Measurements from ENCODE around the gene ELN. TPM values are rescaled to one million over a fixed set of nuclear protein-coding genes. Genes with fewer than 3 reads are reported as not detected.

ELN gene
- polyA plus RNA-seq, 4 donors: 1.3 to 87.5 (median 13.2) TPM

DNA sequence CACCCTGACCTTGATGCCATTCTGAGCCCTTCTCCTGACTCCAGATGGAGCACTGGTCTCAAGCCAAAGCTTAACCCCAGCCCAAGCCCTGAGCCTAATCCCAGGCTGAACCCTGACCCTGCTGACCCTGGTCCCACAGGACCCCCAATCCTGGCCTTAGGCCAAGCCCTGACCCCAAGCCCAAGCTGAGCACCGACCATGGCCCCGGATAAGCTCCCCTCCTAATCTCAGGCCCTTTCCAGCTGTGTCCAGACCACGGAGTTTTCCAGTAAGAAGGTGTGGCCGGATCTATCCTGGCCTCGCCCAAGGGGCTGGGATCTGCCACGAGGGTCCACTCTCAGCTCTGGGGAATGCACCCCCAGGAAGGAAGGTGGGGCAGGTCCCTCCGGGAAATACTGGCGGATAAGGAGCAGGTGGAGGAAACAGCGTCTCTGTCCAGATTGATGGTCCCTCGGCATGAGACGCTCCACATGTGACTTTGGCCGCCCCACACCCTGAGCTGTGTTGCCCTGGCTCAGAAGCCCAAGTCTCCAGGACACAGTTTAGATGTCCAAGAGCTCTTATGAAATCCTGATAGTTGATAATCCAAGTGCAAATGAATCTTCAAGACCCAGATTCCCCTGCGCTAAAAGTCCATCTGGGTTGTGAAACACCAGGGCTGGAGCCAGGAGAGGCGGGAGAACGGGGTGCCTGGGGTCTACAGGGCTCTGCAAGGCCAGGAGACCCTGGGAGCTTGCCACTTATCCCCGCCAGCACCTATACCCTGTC, 10.4 kb downstream of the ELN start:
- WGBS, 3 donors: 62 to 65% (median 63%) methylated on average over 16 of the region's 16 CpGs
- no peak for DNase-seq
- FAIRE-seq: no peak
- Histone ChIP-seq H3K9me3 (ENCODE audit: control insufficient read depth in 2 of 2, insufficient read depth in 1 of 2, low read depth in 1 of 2, low read length in 1 of 2) (no peaks in the 10 kb centered on the region), H3K27me3 (ENCODE audit: control insufficient read depth in 3 of 3, insufficient read depth in 3 of 3, low read length in 3 of 3) (peaks cover 0 to 4% (median 0%) of the 10 kb centered on the region in 3 donors), H3K4me3 (ENCODE audit: low read depth in 1 of 3, low read length in 3 of 3) (no peak overlapping the region), H3K4me1 (ENCODE audit: control insufficient read depth in 3 of 3, insufficient read depth in 2 of 3, low read depth in 1 of 3, low read length in 2 of 3) (no peaks in the 10 kb centered on the region), H3K36me3 (ENCODE audit: control insufficient read depth in 3 of 3, insufficient read depth in 2 of 3, low read depth in 1 of 3, low read length in 3 of 3) (peaks cover 0 to 22% (median 0%) of the 10 kb centered on the region in 3 donors), H3K27ac (ENCODE audit: low read depth in 1 of 3, low read length in 2 of 3) (peak overlapping the region in 1 of 3 donors; percentile 29)

DNA sequence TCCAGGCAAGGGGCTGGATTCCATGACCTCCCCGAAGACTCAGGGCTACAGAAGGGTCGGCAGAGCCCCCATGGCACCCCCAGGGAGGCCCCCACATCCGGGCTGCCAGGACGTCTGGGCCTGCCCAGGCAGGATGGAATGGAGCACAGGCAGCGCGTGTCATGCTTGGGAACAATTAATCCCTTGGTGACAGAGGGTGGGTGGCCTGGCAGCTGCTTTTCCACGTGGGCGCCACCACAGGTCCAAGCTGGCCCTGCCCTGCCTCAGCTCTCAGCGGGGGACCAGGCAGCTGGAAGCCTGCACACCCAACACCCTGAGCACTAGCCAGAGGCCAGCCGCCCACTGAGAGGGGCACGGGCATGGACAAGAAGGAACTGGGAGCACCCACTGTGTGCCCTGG, 11.4 kb downstream of the ELN start:
- DNase-seq: no peak
- 75 to 82% (median 82%) methylated on average over 10 to 11 of the region's 11 CpGs for WGBS, 3 donors
- Histone ChIP-seq H3K27ac (ENCODE audit: low read depth in 1 of 3, low read length in 2 of 3) (no peak overlapping the region), H3K36me3 (ENCODE audit: control insufficient read depth in 3 of 3, insufficient read depth in 2 of 3, low read depth in 1 of 3, low read length in 3 of 3) (peaks cover 0 to 22% (median 0%) of the 10 kb centered on the region in 3 donors), H3K4me1 (ENCODE audit: control insufficient read depth in 3 of 3, insufficient read depth in 2 of 3, low read depth in 1 of 3, low read length in 2 of 3) (no peaks in the 10 kb centered on the region), H3K27me3 (ENCODE audit: control insufficient read depth in 3 of 3, insufficient read depth in 3 of 3, low read length in 3 of 3) (peaks cover 0 to 4% (median 0%) of the 10 kb centered on the region in 3 donors), H3K9me3 (ENCODE audit: control insufficient read depth in 2 of 2, insufficient read depth in 1 of 2, low read depth in 1 of 2, low read length in 1 of 2) (no peaks in the 10 kb centered on the region), H3K4me3 (ENCODE audit: low read depth in 1 of 3, low read length in 3 of 3) (no peak overlapping the region)
- no peak for FAIRE-seq

DNA sequence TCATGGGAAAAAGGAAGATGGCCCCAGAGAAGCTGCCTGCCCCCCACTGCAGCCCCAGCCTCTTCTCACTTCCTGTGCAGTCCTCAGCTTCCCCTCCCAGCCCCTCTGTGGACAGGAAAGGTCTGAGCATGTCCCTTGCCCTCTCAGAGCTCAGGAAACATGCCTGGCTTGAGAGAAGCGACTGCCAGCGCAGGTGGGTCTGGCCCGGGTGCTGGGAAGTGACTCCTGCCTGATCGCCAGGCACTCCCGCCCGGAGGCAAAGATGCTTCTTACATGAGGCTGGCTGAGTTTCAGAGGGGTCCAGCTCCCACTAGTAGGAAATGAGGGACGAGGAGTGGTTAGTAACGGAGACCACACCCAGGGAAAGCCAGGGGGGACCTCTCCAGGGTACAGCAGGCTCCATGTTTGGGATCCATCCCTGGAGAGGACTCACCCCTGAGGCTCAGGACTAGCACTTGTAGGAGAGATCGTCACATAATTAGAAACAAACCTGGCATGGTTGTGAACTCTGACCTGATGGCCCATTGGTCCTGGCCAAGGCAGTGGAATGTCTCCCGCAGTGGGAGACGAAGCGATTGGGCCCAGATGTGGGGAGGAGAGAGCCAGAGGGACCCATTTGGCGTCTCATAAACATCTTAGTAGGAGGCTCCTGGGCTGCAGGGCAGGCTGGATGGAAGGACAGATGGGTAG, 12.3 kb downstream of the ELN start:
- no peak overlapping the region for H3K4me3 ChIP-seq (ENCODE audit: low read depth in 1 of 3, low read length in 3 of 3)
- H3K9me3 ChIP-seq (ENCODE audit: control insufficient read depth in 2 of 2, insufficient read depth in 1 of 2, low read depth in 1 of 2, low read length in 1 of 2): no peaks in the 10 kb centered on the region
- 73 to 81% (median 75%) methylated on average over 13 of the region's 13 CpGs for WGBS, 3 donors
- H3K27me3 ChIP-seq (ENCODE audit: control insufficient read depth in 3 of 3, insufficient read depth in 3 of 3, low read length in 3 of 3): peaks cover 0 to 4% (median 0%) of the 10 kb centered on the region in 3 donors
- H3K4me1 ChIP-seq (ENCODE audit: control insufficient read depth in 3 of 3, insufficient read depth in 2 of 3, low read depth in 1 of 3, low read length in 2 of 3): no peaks in the 10 kb centered on the region
- no peak for FAIRE-seq
- peaks cover 0 to 22% (median 0%) of the 10 kb centered on the region in 3 donors for H3K36me3 ChIP-seq (ENCODE audit: control insufficient read depth in 3 of 3, insufficient read depth in 2 of 3, low read depth in 1 of 3, low read length in 3 of 3)
- no peak for DNase-seq
- no peak overlapping the region for H3K27ac ChIP-seq (ENCODE audit: low read depth in 1 of 3, low read length in 2 of 3)

DNA sequence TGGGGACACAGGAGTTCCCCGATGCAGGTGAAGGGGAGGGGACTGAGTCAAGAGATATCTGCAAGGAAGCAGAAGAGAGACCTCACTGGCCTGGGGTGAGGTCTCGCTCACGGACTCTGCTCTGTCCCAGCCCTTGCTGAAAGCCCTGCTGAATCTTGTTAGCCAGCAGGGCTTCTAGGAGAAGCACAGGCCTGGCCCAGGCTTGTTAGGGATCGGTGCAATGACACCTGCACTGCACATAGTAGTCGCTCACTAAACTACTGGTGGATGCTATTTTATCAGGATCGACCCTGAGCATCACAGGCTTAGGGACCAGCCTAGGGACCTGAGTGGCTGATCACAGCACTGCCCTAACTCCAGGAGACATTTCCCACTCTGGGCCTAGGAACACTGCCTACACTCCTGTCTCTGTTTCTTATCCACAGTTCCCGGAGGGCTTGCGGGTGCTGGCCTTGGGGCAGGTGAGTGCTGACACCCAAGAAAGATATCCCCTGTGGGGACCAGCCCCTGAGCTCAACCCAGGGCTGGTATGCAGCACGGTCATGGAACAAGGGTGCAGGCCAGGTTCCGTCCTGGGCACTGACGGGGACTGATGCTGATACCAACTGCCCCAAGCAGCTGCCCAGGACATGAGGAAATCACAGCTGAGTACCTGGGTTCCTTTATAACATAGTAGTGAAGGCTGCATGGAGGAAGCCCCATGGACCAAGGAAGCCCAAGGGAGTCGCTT, 13.0 kb downstream of the ELN start:
- H3K27me3 ChIP-seq (ENCODE audit: control insufficient read depth in 3 of 3, insufficient read depth in 3 of 3, low read length in 3 of 3): peaks cover 0 to 4% (median 0%) of the 10 kb centered on the region in 3 donors
- FAIRE-seq: no peak
- WGBS, 3 donors: 92 to 96% (median 93%) methylated on average over 12 of the region's 12 CpGs

DNA sequence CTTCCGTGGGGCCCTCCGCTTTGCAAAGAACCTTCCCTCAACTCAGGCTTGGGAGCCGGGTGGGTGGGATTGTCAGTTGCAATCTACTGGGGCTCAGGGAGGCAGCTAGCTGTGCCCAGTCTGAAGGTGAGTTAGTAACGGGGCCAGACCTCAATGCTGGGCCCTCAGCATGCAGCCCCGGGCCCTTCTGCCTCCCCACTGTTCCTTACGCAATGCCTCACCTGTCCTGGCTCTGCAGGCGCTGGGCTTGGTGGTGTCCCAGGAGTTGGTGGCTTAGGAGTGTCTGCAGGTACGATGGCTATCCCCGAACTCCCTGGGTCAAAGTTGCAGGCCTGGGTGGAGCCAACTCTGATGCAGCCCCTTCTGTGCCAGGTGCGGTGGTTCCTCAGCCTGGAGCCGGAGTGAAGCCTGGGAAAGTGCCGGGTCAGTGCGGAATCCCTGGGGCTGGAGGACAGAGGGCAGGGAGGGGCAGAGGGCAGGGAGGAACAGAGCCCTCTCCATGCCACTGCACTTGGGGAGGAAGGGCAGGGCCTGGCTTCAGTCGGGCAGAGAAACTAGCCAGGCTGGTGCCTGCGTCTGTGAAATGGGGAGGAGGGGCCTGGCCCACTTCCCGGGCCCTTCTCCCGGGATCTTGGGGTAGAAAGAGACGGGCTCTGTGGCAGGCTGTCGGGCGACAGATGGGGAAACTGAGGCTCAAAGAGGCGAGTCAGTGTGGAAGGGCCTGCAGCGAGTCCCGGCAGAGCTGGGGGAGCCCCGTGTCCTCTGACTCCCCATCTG, 15.0 kb downstream of the ELN start:
- no peak overlapping the region for H3K27ac ChIP-seq (ENCODE audit: low read depth in 1 of 3, low read length in 2 of 3)
- WGBS, 3 donors: 69 to 78% (median 70%) methylated on average over 24 of the region's 24 CpGs

More for the DNA sequence above, 13.0 kb downstream of the ELN start:
- no peak for DNase-seq
- no peaks in the 10 kb centered on the region for H3K4me1 ChIP-seq (ENCODE audit: control insufficient read depth in 3 of 3, insufficient read depth in 2 of 3, low read depth in 1 of 3, low read length in 2 of 3)
- no peak overlapping the region for H3K4me3 ChIP-seq (ENCODE audit: low read depth in 1 of 3, low read length in 3 of 3)
- H3K27ac ChIP-seq (ENCODE audit: low read depth in 1 of 3, low read length in 2 of 3): no peak overlapping the region
- peaks cover 0 to 23% (median 0%) of the 10 kb centered on the region in 3 donors for H3K36me3 ChIP-seq (ENCODE audit: control insufficient read depth in 3 of 3, insufficient read depth in 2 of 3, low read depth in 1 of 3, low read length in 3 of 3)
- no peaks in the 10 kb centered on the region for H3K9me3 ChIP-seq (ENCODE audit: control insufficient read depth in 2 of 2, insufficient read depth in 1 of 2, low read depth in 1 of 2, low read length in 1 of 2)

DNA sequence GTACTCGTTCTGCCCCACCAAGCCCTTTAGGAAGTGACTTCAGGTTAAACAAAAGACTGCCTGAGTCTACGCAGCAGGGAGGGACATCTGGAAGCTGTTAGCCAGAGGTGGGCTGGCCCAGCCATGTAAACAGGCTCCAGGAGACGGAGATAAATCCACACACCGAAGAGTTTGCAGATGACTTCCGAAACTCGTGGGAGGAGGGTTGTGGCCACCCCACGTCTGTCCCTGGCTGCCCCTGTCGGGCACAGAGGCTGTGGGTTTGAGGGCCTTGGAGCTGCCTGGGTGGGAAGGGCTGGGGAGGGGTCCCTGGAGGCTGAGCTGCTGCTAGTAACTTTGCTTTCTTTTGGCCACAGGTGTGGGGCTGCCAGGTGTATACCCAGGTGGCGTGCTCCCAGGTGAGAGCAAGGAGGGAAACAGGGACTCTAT, 15.6 kb downstream of the ELN start:
- Histone ChIP-seq H3K4me3 (ENCODE audit: low read depth in 1 of 3, low read length in 3 of 3) (no peak overlapping the region), H3K9me3 (ENCODE audit: control insufficient read depth in 2 of 2, insufficient read depth in 1 of 2, low read depth in 1 of 2, low read length in 1 of 2) (no peaks in the 10 kb centered on the region), H3K4me1 (ENCODE audit: control insufficient read depth in 3 of 3, insufficient read depth in 2 of 3, low read depth in 1 of 3, low read length in 2 of 3) (no peaks in the 10 kb centered on the region), H3K27me3 (ENCODE audit: control insufficient read depth in 3 of 3, insufficient read depth in 3 of 3, low read length in 3 of 3) (no peaks in the 10 kb centered on the region), H3K27ac (ENCODE audit: low read depth in 1 of 3, low read length in 2 of 3) (no peak overlapping the region), H3K36me3 (ENCODE audit: control insufficient read depth in 3 of 3, insufficient read depth in 2 of 3, low read depth in 1 of 3, low read length in 3 of 3) (peaks cover 0 to 22% (median 0%) of the 10 kb centered on the region in 3 donors)
- FAIRE-seq: no peak
- WGBS, 3 donors: 67 to 79% (median 74%) methylated on average over 9 of the region's 9 CpGs
- DNase-seq: no peak

More for the DNA sequence above, 15.0 kb downstream of the ELN start:
- Histone ChIP-seq H3K4me3 (ENCODE audit: low read depth in 1 of 3, low read length in 3 of 3) (no peak overlapping the region), H3K4me1 (ENCODE audit: control insufficient read depth in 3 of 3, insufficient read depth in 2 of 3, low read depth in 1 of 3, low read length in 2 of 3) (no peaks in the 10 kb centered on the region), H3K36me3 (ENCODE audit: control insufficient read depth in 3 of 3, insufficient read depth in 2 of 3, low read depth in 1 of 3, low read length in 3 of 3) (peaks cover 0 to 24% (median 0%) of the 10 kb centered on the region in 3 donors), H3K9me3 (ENCODE audit: control insufficient read depth in 2 of 2, insufficient read depth in 1 of 2, low read depth in 1 of 2, low read length in 1 of 2) (no peaks in the 10 kb centered on the region), H3K27me3 (ENCODE audit: control insufficient read depth in 3 of 3, insufficient read depth in 3 of 3, low read length in 3 of 3) (peaks cover 0 to 3% (median 0%) of the 10 kb centered on the region in 3 donors)
- DNase-seq (no peak), FAIRE-seq (no peak)

DNA sequence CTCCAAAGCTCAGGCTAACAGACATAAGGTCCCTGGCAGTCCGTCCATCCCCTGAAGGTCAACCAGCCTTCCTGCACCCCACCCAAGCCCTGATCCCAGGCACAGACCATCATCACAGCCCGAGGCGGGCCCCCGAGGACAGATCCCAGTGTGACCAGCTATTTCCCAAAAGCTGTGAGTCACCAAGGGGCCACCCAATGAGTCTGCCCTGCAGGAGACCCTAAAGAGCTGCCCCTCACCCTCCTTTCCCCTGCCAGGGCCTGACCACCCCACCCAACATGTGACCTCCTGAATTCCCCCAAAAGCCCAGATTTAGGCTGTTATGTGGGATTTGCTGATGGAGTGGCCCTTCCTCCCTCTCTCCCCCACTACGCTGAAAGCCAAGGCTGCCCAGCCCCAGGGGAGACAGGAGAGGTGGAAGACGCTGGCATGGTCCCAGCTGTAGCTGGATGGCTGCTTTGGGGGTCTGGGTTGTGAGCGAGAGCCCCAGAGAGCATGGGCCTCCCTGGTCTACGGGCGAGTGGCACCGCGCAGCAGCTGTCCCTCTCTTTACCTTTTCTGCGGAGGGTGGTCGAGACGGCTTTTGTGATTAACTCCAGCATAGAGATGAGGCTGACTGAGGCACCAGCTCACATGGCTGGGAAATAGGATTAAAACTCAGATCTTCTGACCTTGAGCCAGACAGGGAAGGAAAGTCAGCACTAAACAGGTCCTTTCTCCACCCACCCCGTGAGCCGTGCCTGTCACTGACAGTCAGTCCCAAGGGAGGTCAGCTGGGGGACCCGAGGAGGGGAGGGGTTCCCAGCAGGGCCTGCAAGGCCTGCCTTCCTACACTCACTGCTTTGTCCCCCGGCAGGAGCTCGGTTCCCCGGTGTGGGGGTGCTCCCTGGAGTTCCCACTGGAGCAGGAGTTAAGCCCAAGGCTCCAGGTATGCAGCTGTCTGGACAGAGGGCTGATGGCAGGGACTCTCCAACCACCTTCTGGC, 16.7 kb downstream of the ELN start:
- DNase-seq: no peak
- Histone ChIP-seq H3K27ac (ENCODE audit: low read depth in 1 of 3, low read length in 2 of 3) (no peak overlapping the region), H3K4me1 (ENCODE audit: control insufficient read depth in 3 of 3, insufficient read depth in 2 of 3, low read depth in 1 of 3, low read length in 2 of 3) (no peaks in the 10 kb centered on the region), H3K27me3 (ENCODE audit: control insufficient read depth in 3 of 3, insufficient read depth in 3 of 3, low read length in 3 of 3) (no peaks in the 10 kb centered on the region), H3K9me3 (ENCODE audit: control insufficient read depth in 2 of 2, insufficient read depth in 1 of 2, low read depth in 1 of 2, low read length in 1 of 2) (no peaks in the 10 kb centered on the region), H3K4me3 (ENCODE audit: low read depth in 1 of 3, low read length in 3 of 3) (no peak overlapping the region), H3K36me3 (ENCODE audit: control insufficient read depth in 3 of 3, insufficient read depth in 2 of 3, low read depth in 1 of 3, low read length in 3 of 3) (peaks cover 0 to 15% (median 0%) of the 10 kb centered on the region in 3 donors)
- FAIRE-seq: no peak
- WGBS, 3 donors: 76 to 82% (median 81%) methylated on average over 20 of the region's 20 CpGs
